Measurements from ENCODE around the gene STK24. TPM values are rescaled to one million over a fixed set of nuclear protein-coding genes. Genes with fewer than 3 reads are reported as not detected.
A peak's percentile ranks its signal among the peaks of the same experiment; 100 is the strongest.

Gene STK24
- total and polyA plus RNA-seq, 7 donors, result 27.2 to 58.1 (median 34.3) TPM

- Histone ChIP-seq H3K9me3 (no peaks in the 10 kb centered on the region), H3K27ac (no peak overlapping the region), H3K4me1 (peaks cover 37% of the 10 kb centered on the region), H3K36me3 (ENCODE audit: insufficient read depth in 1 of 2, low read depth in 1 of 2) (no peaks in the 10 kb centered on the region), H3K4me3 (no peak overlapping the region), H3K27me3 (ENCODE audit: insufficient read depth in 3 of 3, low read length in 2 of 3) (no peaks in the 10 kb centered on the region)
- no peak for DNase-seq
- TF ChIP-seq CTCF (IDR thresholded peaks at IDR 0.05), result no peak
- intact Hi-C loops (cut with DNase I), result no loop called here
- no peak for ATAC-seq
- WGBS, 3 donors, result 95 to 99% (median 97%) methylated on average over 10 of the region's 10 CpGs
Observed at GRCh38 chr13:98500963-98501421, 75.9 kb downstream of the STK24 start.

- TF ChIP-seq CTCF (IDR thresholded peaks at IDR 0.05), result no peak
- no peaks in the 10 kb centered on the region for H3K27me3 ChIP-seq (ENCODE audit: insufficient read depth in 3 of 3, low read length in 2 of 3)
- H3K36me3 ChIP-seq (ENCODE audit: insufficient read depth in 1 of 2, low read depth in 1 of 2), result no peaks in the 10 kb centered on the region
- WGBS, 3 donors, result 67 to 79% (median 77%) methylated on average over 8 of the region's 8 CpGs
- H3K4me1 ChIP-seq, result peaks cover 33% of the 10 kb centered on the region
- H3K4me3 ChIP-seq, result no peak overlapping the region
- no peak for DNase-seq
- intact Hi-C loops (cut with DNase I), result no loop called here
- H3K9me3 ChIP-seq, result no peaks in the 10 kb centered on the region
- ATAC-seq, result peak in 1 of 4 donors; percentile 21
- H3K27ac ChIP-seq, result no peak overlapping the region
Observed at GRCh38 chr13:98496966-98497365, 79.9 kb downstream of the STK24 start.

- no peaks in the 10 kb centered on the region for H3K27me3 ChIP-seq (ENCODE audit: insufficient read depth in 3 of 3, low read length in 2 of 3)
- no peaks in the 10 kb centered on the region for H3K9me3 ChIP-seq
- no peak overlapping the region for H3K27ac ChIP-seq
- TF ChIP-seq CTCF (IDR thresholded peaks at IDR 0.05), result no peak
- DNase-seq (no peak), ATAC-seq (peak in 1 of 4 donors; percentile 29)
- H3K4me3 ChIP-seq, result no peak overlapping the region
- H3K4me1 ChIP-seq, result peaks cover 33% of the 10 kb centered on the region
- no peaks in the 10 kb centered on the region for H3K36me3 ChIP-seq (ENCODE audit: insufficient read depth in 1 of 2, low read depth in 1 of 2)
- intact Hi-C loops (cut with DNase I), result no loop called here
- WGBS, 3 donors, result 21 to 47% (median 30%) methylated on average over 3 of the region's 3 CpGs
Observed at GRCh38 chr13:98496479-98496791, 80.5 kb downstream of the STK24 start.

- intact Hi-C loops (cut with DNase I), result no loop called here
- no peaks in the 10 kb centered on the region for H3K27me3 ChIP-seq (ENCODE audit: insufficient read depth in 3 of 3, low read length in 2 of 3)
- 35 to 53% (median 38%) methylated on average over 15 of the region's 15 CpGs for whole genome bisulfite sequencing, 3 donors
- H3K27ac ChIP-seq, result peak overlapping the region; percentile 38
- ATAC-seq, result peak; percentile 29 to 72 (median 50)
- H3K4me3 ChIP-seq, result no peak overlapping the region
- peak; percentile 70 to 83 for DNase-seq
- TF ChIP-seq CTCF (IDR thresholded peaks at IDR 0.05), result no peak
- H3K4me1 ChIP-seq, result peaks cover 33% of the 10 kb centered on the region
- no peaks in the 10 kb centered on the region for H3K9me3 ChIP-seq
- H3K36me3 ChIP-seq (ENCODE audit: insufficient read depth in 1 of 2, low read depth in 1 of 2), result no peaks in the 10 kb centered on the region
Observed at GRCh38 chr13:98495627-98496478, 81.1 kb downstream of the STK24 start.
